Measurements from ENCODE around the gene OSBPL5.

OSBPL5 gene, protein sequence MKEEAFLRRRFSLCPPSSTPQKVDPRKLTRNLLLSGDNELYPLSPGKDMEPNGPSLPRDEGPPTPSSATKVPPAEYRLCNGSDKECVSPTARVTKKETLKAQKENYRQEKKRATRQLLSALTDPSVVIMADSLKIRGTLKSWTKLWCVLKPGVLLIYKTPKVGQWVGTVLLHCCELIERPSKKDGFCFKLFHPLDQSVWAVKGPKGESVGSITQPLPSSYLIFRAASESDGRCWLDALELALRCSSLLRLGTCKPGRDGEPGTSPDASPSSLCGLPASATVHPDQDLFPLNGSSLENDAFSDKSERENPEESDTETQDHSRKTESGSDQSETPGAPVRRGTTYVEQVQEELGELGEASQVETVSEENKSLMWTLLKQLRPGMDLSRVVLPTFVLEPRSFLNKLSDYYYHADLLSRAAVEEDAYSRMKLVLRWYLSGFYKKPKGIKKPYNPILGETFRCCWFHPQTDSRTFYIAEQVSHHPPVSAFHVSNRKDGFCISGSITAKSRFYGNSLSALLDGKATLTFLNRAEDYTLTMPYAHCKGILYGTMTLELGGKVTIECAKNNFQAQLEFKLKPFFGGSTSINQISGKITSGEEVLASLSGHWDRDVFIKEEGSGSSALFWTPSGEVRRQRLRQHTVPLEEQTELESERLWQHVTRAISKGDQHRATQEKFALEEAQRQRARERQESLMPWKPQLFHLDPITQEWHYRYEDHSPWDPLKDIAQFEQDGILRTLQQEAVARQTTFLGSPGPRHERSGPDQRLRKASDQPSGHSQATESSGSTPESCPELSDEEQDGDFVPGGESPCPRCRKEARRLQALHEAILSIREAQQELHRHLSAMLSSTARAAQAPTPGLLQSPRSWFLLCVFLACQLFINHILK

DNA sequence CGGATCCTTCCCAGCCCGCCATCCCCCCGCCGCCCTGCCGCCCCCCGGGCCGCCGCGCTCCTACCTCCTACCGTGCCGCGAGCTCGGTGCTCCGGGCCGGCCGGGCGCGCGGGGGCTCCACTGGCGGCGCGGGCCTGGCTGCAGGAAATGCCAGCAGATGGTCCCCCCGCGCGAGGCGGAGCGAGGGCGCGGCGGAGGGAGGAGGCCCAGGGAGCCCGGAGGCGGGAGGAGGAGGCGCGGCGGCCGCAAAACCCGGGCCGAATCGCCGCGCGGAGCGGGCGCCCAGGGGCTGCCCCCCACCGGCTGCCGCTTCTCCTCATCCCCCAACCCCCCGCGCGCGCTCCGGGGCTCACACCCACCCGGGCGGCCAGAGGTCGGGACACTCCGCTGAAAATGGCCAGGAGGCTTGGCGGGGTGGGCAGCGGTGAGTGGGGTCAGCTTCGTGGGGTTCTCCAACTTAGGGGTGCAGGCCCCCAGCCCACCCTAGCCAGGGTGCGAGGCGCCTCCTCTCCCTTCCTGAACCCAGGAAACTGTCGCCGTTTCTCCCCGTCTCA is at the start of gene OSBPL5:
TSS of gene OSBPL5 (minus strand) at position 159 of the 554 bp plus-strand sequence. CDS start 36,162 bp downstream, outside the sequence.
- TF ChIP-seq, protein P1, sequence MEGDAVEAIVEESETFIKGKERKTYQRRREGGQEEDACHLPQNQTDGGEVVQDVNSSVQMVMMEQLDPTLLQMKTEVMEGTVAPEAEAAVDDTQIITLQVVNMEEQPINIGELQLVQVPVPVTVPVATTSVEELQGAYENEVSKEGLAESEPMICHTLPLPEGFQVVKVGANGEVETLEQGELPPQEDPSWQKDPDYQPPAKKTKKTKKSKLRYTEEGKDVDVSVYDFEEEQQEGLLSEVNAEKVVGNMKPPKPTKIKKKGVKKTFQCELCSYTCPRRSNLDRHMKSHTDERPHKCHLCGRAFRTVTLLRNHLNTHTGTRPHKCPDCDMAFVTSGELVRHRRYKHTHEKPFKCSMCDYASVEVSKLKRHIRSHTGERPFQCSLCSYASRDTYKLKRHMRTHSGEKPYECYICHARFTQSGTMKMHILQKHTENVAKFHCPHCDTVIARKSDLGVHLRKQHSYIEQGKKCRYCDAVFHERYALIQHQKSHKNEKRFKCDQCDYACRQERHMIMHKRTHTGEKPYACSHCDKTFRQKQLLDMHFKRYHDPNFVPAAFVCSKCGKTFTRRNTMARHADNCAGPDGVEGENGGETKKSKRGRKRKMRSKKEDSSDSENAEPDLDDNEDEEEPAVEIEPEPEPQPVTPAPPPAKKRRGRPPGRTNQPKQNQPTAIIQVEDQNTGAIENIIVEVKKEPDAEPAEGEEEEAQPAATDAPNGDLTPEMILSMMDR (IDR thresholded peaks at IDR 0.05; ENCODE audit: insufficient read depth, low read length, missing control alignments) = no peak
- DNase-seq (ENCODE audit: low read depth, low spot score) = no peak
- peak within 1 kb of the TSS; percentile 80 for H3K4me3 ChIP-seq (ENCODE audit: low read depth, low read length)
- POLR2A ChIA-PET = interaction anchor here (0.9 to 1.0 kb wide), 2 partner anchors 10 to 108 kb away, joined by 4 to 5 read pairs; partner anchors contain the start of gene CARS1
- CTCF ChIA-PET = interaction anchor here (1.1 kb wide), 1 partner anchor 243 kb away, joined by 3 read pairs; no protein-coding TSS in a partner anchor

DNA sequence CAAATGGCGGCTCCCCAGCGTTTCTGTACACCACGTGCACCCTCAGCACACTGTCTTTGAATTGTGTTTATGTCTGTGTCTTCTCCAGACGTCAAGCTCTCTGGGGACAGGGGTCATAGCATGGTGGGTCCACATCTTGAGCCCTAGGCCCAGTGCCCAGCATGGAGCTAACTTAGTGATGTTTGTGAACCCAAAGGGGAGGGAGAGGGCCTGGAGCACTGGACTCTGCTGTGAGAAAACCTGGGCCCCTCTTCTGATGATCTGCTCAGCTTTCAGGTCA is 49.2 kb upstream of the OSBPL5 start:
- POLR2A ChIA-PET = no interaction called here
- CTCF ChIA-PET = interaction anchor here (0.9 to 3.8 kb wide), 3 partner anchors 18 to 177 kb away, joined by 4 to 15 read pairs (median 4); no protein-coding TSS in a partner anchor
- TF ChIP-seq, protein P1 (IDR thresholded peaks at IDR 0.05; ENCODE audit: insufficient read depth, low read length, missing control alignments) = no peak
- DNase-seq (ENCODE audit: low read depth, low spot score) = no peak
- no peak overlapping the region for H3K4me3 ChIP-seq (ENCODE audit: low read depth, low read length)

DNA sequence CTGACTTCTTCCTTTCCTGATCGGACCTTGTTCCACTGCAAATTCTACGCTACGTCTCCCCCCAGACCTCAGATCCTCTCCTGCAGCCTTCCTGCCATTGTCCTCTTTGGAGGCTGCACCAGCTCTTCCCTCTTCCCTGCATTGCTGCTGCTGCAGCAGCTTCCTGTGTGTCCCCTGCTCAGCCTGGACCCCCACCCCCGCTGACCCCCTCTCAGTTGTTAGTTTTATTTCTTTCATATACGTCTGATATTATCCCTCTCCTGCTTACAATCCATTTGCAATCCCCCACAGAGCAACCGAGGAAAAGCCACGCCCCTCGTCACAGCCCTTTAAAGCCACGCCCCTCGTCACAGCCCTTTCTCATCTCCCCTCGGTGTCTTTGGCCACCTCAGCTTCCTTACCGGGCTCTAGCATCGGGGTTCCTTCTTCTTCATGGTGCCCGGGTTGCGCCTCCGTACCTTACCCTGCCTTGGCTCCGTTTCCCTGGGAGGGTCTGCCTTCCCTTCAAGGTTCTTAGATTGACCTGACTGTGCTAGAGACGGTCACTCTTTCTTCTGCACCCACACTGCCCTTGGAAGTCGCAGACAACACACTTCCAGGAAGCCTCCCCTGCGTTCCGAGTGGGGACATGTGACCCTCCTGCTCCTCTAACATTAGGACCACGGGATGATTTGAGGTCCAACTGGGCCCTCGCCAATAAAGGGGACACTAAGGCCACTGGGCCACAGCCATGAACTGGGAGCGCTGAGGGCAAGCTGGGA is 48.7 kb upstream of the OSBPL5 start:
- ChIA-PET CTCF (interaction anchor here (0.9 kb wide), 1 partner anchor 176 kb away, joined by 4 read pairs; no protein-coding TSS in a partner anchor), POLR2A (no interaction called here)
- TF ChIP-seq, protein P1 (IDR thresholded peaks at IDR 0.05; ENCODE audit: insufficient read depth, low read length, missing control alignments) = no peak
- H3K4me3 ChIP-seq (ENCODE audit: low read depth, low read length) = no peak overlapping the region
- no peak for DNase-seq (ENCODE audit: low read depth, low spot score)

DNA sequence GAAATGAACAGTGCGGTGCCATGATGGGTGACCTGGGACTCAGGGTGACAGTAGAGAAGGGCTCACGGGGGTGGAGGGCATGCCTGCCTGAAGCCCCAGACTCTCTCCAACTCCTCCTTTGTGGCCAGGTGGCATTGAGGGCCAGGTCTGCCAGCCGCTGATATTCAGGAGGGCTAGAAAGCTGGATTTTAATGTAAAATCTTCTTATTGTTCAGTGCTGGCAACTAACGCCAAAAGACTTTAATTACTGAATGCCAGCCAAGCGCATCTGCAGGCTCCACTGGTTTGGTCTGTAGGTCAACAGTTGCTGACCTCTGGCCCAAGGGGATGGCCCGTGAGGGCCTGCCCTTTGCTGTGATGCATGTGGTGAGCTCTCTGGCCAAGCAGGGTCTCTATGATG is 43.2 kb upstream of the OSBPL5 start:
- H3K4me3 ChIP-seq (ENCODE audit: low read depth, low read length) = no peak overlapping the region
- TF ChIP-seq, protein P1 (IDR thresholded peaks at IDR 0.05; ENCODE audit: insufficient read depth, low read length, missing control alignments) = no peak
- ChIA-PET CTCF (interaction anchor here (0.9 to 2.4 kb wide), 4 partner anchors 8 to 171 kb away, joined by 3 to 11 read pairs (median 4); no protein-coding TSS in a partner anchor), POLR2A (no interaction called here)
- DNase-seq (ENCODE audit: low read depth, low spot score) = no peak

DNA sequence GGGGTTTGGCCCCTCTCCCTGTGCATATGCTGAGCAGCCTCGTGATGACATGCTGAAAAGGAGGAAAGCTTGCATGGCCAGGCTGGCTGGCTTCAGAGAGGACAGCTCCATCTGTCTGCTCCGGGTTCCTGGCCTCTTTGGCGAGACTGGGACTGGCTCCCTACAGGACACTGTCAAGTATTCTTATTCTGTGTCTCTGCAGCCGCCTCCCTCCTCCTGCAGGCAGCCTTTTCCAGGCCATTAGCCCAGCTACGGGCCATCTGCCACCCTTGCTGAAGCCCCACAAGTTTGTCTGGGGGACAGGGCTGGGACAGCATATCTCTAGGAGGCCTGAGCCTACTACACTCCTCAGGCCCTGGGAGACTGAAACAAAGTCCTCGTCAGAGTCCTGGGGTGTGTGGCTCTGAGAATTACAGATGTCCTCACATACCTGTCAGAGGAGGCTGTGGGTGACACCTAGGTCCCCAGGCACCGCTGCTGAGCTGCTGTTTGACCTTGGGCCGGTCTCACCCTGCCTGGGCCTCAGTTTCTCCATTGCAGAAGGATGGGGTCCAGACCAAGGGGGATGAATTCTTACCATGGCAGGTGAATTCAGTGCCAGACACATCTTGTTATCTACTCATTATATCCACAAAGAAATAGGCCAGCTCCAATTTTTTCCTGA is 42.5 kb upstream of the OSBPL5 start:
- ChIA-PET POLR2A (no interaction called here), CTCF (interaction anchor here (0.7 to 2.4 kb wide), 4 partner anchors 9 to 316 kb away, joined by 3 to 11 read pairs (median 3); no protein-coding TSS in a partner anchor)
- H3K4me3 ChIP-seq (ENCODE audit: low read depth, low read length) = no peak overlapping the region
- TF ChIP-seq, protein P1 (IDR thresholded peaks at IDR 0.05; ENCODE audit: insufficient read depth, low read length, missing control alignments) = no peak
- DNase-seq (ENCODE audit: low read depth, low spot score) = no peak
